A673 (cell line): ENCODE results near the gene HIGD1B. TPM values are rescaled to one million over a fixed set of nuclear protein-coding genes. Genes with fewer than 3 reads are reported as not detected.

Experiments
- BruUV-seq: library from RNA; stranded (reverse); fragments of 400-500 nt; replicated peaks from 2 replicates; lab custom pipeline; 2021; lab: Mats Ljungman, UMichigan
- CTCF ChIA-PET: fragments of 300-600 bp; sonication (Branson Sonifier 250); formaldehyde crosslinking; loops from one replicate; lab custom pipeline; 2022; ENCODE audit warnings: antibody characterized with exemption; lab: Charles Lee
- POLR2A ChIA-PET: fragments of 300-600 bp; sonication (Branson Sonifier 250); formaldehyde crosslinking; loops from one replicate; lab custom pipeline; 2022; ENCODE audit warnings: antibody characterized with exemption; ENCODE audit not compliant: low non-redundant PET; lab: Charles Lee
- DNase-seq: peaks from one replicate; pipeline ENCODE4 v3.0.0-alpha.2; 2015; ENCODE audit warnings: low spot score
- H3K27ac ChIP-seq: fragments of 200-600 bp; sonication (generic); 2 replicates; pipeline ENCODE4 v1.5.1; 2016; ENCODE audit warnings: mixed run types, low read depth, mild to moderate bottlenecking, mixed read lengths, antibody characterized with exemption, low read length; ENCODE audit not compliant: poor library complexity, severe bottlenecking
- H3K27me3 ChIP-seq: fragments of 200-600 bp; sonication (generic); replicated peaks from 2 replicates; pipeline ENCODE4 v1.6.1; 2017; ENCODE audit warnings: mixed run types, low read depth, mild to moderate bottlenecking, mixed read lengths, antibody characterized with exemption, low read length; ENCODE audit not compliant: insufficient read depth, poor library complexity
- H3K36me3 ChIP-seq: fragments of 200-600 bp; sonication (generic); 2 replicates; pipeline ENCODE4 v1.6.1; 2016; ENCODE audit warnings: mixed run types, mild to moderate bottlenecking, mixed read lengths, antibody characterized with exemption, low read length; ENCODE audit not compliant: insufficient read depth, poor library complexity, severe bottlenecking
- H3K4me1 ChIP-seq: fragments of 200-600 bp; sonication (generic); 2 replicates; pipeline ENCODE4 v1.6.1; 2017; ENCODE audit warnings: mixed run types, mild to moderate bottlenecking, mixed read lengths, antibody characterized with exemption, low read length; ENCODE audit not compliant: insufficient read depth, poor library complexity, severe bottlenecking
- H3K4me3 ChIP-seq: fragments of 200-600 bp; sonication (generic); 2 replicates; pipeline ENCODE4 v1.5.1; 2016; ENCODE audit warnings: low read depth, mixed run types, mild to moderate bottlenecking, mixed read lengths, low read length; ENCODE audit not compliant: poor library complexity, severe bottlenecking
- H3K9me3 ChIP-seq: fragments of 200-600 bp; sonication (generic); 2 replicates; pipeline ENCODE4 v1.6.1; 2016; ENCODE audit warnings: mixed run types, low read depth, mild to moderate bottlenecking, mixed read lengths, antibody characterized with exemption, low read length; ENCODE audit not compliant: poor library complexity, severe bottlenecking
- EZH2 ChIP-seq: fragments of 200-600 bp; sonication (generic); IDR thresholded peaks from 2 replicates; pipeline ENCODE4 v1.6.1; 2017; ENCODE audit warnings: borderline replicate concordance, low read depth, mild to moderate bottlenecking, mixed read lengths, antibody characterized with exemption, low read length; ENCODE audit not compliant: poor library complexity, severe bottlenecking
- intact Hi-C: fragments of 100-400 bp; cut with micrococcal nuclease; formaldehyde crosslinking; loops from one replicate; pipeline ENCODE4 v1.10.0; 2022; ENCODE audit not compliant: unreplicated experiment
- total RNA-seq: library from RNA; stranded (reverse); gene quantifications from 2 replicates; pipeline ENCODE4 v1.2.3, GENCODE V29; 2021
- TF ChIP-seq, protein P1 (sequence below): fragments of 300-800, 200-600 bp; sonication (generic); conservative IDR thresholded peaks from 2 replicates; pipeline ENCODE4 v1.5.1; 2017; ENCODE audit warnings: low read depth, mild to moderate bottlenecking, antibody characterized with exemption, low read length, moderate library complexity, mixed read lengths

The HIGD1B gene
- total RNA-seq, 1 experiment from 2014 or later, result not detected

DNA sequence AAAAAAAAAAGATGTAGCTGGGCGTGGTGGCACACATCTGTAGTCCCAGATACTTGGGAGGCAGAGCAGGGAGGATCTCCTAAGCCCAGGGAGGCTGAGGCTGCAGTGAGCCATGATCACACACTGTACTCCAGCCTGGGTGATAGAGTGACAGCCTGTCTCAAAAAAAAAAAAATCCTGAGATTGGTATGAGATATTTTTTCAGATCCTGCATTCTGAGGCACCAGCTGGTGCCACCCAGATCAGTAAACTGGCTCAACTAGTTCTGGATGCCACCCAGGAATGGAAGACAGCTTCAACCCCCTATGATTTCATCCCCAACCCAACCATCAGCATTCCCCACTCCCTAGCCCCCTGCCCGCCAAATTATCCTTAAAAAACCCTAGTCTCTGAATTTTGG is 10.5 kb upstream of the HIGD1B start:
- Histone ChIP-seq H3K27ac (no peak overlapping the region), H3K36me3 (no peaks in the 10 kb centered on the region), H3K4me3 (no peak overlapping the region), H3K27me3 (no peaks in the 10 kb centered on the region), H3K4me1 (no peaks in the 10 kb centered on the region), H3K9me3 (no peaks in the 10 kb centered on the region)
- intact Hi-C loops, result no loop called here
- BruUV-seq, result no TSS peak
- no peak for DNase-seq
- ChIA-PET CTCF (no interaction called here), POLR2A (no interaction called here)
- TF ChIP-seq, protein P1, sequence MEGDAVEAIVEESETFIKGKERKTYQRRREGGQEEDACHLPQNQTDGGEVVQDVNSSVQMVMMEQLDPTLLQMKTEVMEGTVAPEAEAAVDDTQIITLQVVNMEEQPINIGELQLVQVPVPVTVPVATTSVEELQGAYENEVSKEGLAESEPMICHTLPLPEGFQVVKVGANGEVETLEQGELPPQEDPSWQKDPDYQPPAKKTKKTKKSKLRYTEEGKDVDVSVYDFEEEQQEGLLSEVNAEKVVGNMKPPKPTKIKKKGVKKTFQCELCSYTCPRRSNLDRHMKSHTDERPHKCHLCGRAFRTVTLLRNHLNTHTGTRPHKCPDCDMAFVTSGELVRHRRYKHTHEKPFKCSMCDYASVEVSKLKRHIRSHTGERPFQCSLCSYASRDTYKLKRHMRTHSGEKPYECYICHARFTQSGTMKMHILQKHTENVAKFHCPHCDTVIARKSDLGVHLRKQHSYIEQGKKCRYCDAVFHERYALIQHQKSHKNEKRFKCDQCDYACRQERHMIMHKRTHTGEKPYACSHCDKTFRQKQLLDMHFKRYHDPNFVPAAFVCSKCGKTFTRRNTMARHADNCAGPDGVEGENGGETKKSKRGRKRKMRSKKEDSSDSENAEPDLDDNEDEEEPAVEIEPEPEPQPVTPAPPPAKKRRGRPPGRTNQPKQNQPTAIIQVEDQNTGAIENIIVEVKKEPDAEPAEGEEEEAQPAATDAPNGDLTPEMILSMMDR, result no peak
- no peak for TF ChIP-seq EZH2

DNA sequence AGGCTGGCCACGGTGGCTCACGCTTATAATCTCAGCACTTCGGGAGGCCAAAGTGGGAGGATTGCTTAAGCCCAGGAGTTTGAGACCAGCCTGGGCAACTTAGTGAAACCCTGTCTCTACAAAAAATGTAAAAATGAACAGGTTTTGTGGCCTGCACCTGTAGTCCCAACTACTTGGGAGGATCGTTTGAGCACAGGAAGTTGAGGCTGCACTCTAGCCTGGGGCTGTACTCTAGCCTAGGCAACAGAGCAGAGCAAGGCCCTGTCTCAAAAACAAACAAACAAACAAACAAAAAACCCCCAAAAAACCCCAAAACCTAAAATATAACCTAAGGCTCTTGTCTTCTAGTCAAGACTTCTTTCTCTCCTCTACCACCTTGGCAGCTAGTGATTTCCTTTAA is 7.4 kb upstream of the HIGD1B start:
- ChIA-PET POLR2A (no interaction called here), CTCF (no interaction called here)
- Histone ChIP-seq H3K4me1 (no peaks in the 10 kb centered on the region), H3K4me3 (no peak overlapping the region), H3K36me3 (no peaks in the 10 kb centered on the region), H3K27me3 (no peaks in the 10 kb centered on the region), H3K9me3 (no peaks in the 10 kb centered on the region), H3K27ac (no peak overlapping the region)
- no peak for TF ChIP-seq EZH2
- TF ChIP-seq, protein P1, result no peak
- no peak for DNase-seq
- BruUV-seq, result no TSS peak
- intact Hi-C loops, result no loop called here

DNA sequence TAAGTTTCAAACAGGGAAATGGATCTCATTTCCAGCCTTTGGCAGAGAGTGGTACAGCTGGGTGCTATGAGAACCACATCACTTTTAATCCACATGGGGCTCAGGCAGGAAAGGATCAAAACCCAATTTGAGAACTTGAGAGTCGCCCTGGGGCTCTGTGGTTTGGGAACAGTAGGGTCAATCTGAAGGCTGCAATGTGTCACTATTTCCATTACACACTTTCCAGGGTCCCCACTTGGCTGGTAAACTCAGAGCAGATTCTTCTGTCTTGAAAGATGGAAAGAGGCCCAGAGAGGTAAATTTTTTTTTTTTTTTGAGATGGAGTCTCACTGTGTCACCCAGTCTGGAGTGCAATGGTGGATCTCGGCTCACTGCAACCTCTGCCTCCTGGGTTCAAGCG is 6.7 kb upstream of the HIGD1B start:
- intact Hi-C loops, result no loop called here
- ChIA-PET POLR2A (no interaction called here), CTCF (no interaction called here)
- no peaks in the 10 kb centered on the region for H3K36me3 ChIP-seq
- TF ChIP-seq, protein P1, result no peak
- TF ChIP-seq EZH2, result no peak
- no peak overlapping the region for H3K4me3 ChIP-seq
- H3K27ac ChIP-seq, result no peak overlapping the region
- no peaks in the 10 kb centered on the region for H3K4me1 ChIP-seq
- H3K27me3 ChIP-seq, result no peaks in the 10 kb centered on the region
- BruUV-seq, result no TSS peak
- H3K9me3 ChIP-seq, result no peaks in the 10 kb centered on the region
- no peak for DNase-seq
